HepG2 (cell line): Measurements from ENCODE around the gene CFAP99. TPM values are rescaled to one million over a fixed set of nuclear protein-coding genes. Genes with fewer than 3 reads are reported as not detected.

Experiments
- ATAC-seq: fragments of 200-7000 bp; cut with Tn5 transposase; 3 replicates; pipeline ENCODE4 v1.9.1; 2020; ENCODE audit warnings: mild to moderate bottlenecking, moderate library complexity
- BruUV-seq: library from RNA; stranded (reverse); fragments of 400-500 nt; replicated peaks from 2 replicates; lab custom pipeline; 2021; lab: Mats Ljungman, UMichigan
- CTCF ChIA-PET: fragments of 300-600 bp; formaldehyde crosslinking; extraction: SDS; loops from one replicate; lab custom pipeline; 2021; ENCODE audit warnings: low total read pairs, inconsistent platforms, low intra/inter-chr PET ratio; lab: Yijun Ruan, JAX
- POLR2A ChIA-PET: fragments of 350-600 bp; sonication (Branson Sonifier 250); formaldehyde crosslinking; loops from one replicate; lab custom pipeline; 2020; ENCODE audit warnings: antibody characterized with exemption, inconsistent platforms; lab: Yijun Ruan, JAX
- DNase-seq: peaks from one replicate; pipeline ENCODE4 v3.0.0-alpha.2; 2015; ENCODE audit warnings: low spot score
- FAIRE-seq: peaks from 3 replicates; lab custom pipeline; 2011; peaks lifted over from hg19 to GRCh38; lab: Jason Lieb, UNC
- H2AFZ ChIP-seq: one replicate; pipeline ENCODE4 v1.6.1; 2011; ENCODE audit warnings: low read length, inconsistent platforms
- H3K27ac ChIP-seq: fragments of 300-600 bp; 3 replicates; pipeline ENCODE4 v1.8.0; 2011; ENCODE audit warnings: mixed run types, mild to moderate bottlenecking, mixed read lengths, low read length, inconsistent platforms; ENCODE audit not compliant: insufficient read depth; ENCODE audit errors: extremely low read length
- H3K27me3 ChIP-seq, 2 experiments: fragments of 200-600 bp in 1 of 2; 2 replicates in 1 of 2; 3 replicates in 1 of 2; pipeline versions ENCODE4 v1.6.0 to v1.8.0; 2011; ENCODE audit warnings: low read length in 2 of 2, mild to moderate bottlenecking in 2 of 2, moderate library complexity in 2 of 2, inconsistent platforms in 1 of 2; ENCODE audit not compliant: insufficient read depth in 2 of 2, control insufficient read depth in 1 of 2
- H3K36me3 ChIP-seq, 2 experiments: fragments of 200-600 bp in 1 of 2; replicated peaks in 1 of 2; 2 replicates in 1 of 2; 3 replicates in 1 of 2; pipeline versions ENCODE4 v1.5.1 to v1.8.0; 2011; ENCODE audit warnings: low read length in 2 of 2, inconsistent platforms in 1 of 2; ENCODE audit not compliant: insufficient read depth in 2 of 2, control insufficient read depth in 1 of 2
- H3K4me1 ChIP-seq: 2 replicates; pipeline ENCODE4 v1.5.1; 2012; ENCODE audit warnings: low read length, inconsistent platforms; ENCODE audit not compliant: insufficient read depth
- H3K4me2 ChIP-seq: 2 replicates; pipeline ENCODE4 v1.6.0; 2011; ENCODE audit warnings: low read depth, low read length, inconsistent platforms
- H3K4me3 ChIP-seq, 3 experiments: fragments of 200-600 bp in 1 of 3; sonication (generic), shearing (Covaris generic) in 1 of 3; replicated peaks in 1 of 3; 2 replicates each; pipeline ENCODE4 v1.5.1; 2011 to 2016; ENCODE audit warnings: low read length in 3 of 3, inconsistent platforms in 2 of 3, low read depth in 2 of 3, mild to moderate bottlenecking in 2 of 3, control low read depth in 1 of 3, mixed read lengths in 1 of 3; ENCODE audit not compliant: insufficient read depth in 1 of 3
- H3K79me2 ChIP-seq: one replicate; pipeline ENCODE4 v1.6.1; 2011; ENCODE audit warnings: low read length, inconsistent platforms; ENCODE audit not compliant: insufficient read depth
- H3K9ac ChIP-seq: 2 replicates; pipeline ENCODE4 v1.6.0; 2011; ENCODE audit warnings: mild to moderate bottlenecking, low read depth, low read length, inconsistent platforms; ENCODE audit not compliant: insufficient read depth
- H3K9me3 ChIP-seq: 2 replicates; pipeline ENCODE4 v1.5.1; 2012; ENCODE audit warnings: mild to moderate bottlenecking, low read length
- H4K20me1 ChIP-seq: 2 replicates; pipeline ENCODE4 v1.6.0; 2011; ENCODE audit warnings: inconsistent platforms, mild to moderate bottlenecking, low read length, moderate library complexity; ENCODE audit not compliant: insufficient read depth
- CCAR2 ChIP-seq: fragments of 200-400 bp; formaldehyde crosslinking; optimal IDR thresholded peaks from 2 replicates; pipeline ENCODE3; 2018; ENCODE audit warnings: low read depth, mild to moderate bottlenecking, low read length, moderate library complexity
- ETV5 ChIP-seq: IDR thresholded peaks from 2 replicates; pipeline ENCODE4 v1.6.1; 2018; ENCODE audit warnings: missing biosample characterization, missing genetic modification reagents, inconsistent platforms, borderline replicate concordance
- HIVEP1 ChIP-seq: sonication (generic); formaldehyde crosslinking; IDR thresholded peaks from 2 replicates; pipeline ENCODE4 v1.4.0; 2020; ENCODE audit warnings: mild to moderate bottlenecking, missing genetic modification reagents
- HOXA9 ChIP-seq: sonication (generic); formaldehyde crosslinking; IDR thresholded peaks from 2 replicates; pipeline ENCODE4 v1.8.1; 2022; ENCODE audit warnings: missing genetic modification reagents, mild to moderate bottlenecking, moderate library complexity, borderline replicate concordance
- MAZ ChIP-seq, 2 experiments: sonication (generic) in 1 of 2; formaldehyde crosslinking in 1 of 2; IDR thresholded peaks; 2 replicates each; pipeline versions ENCODE4 v1.5.0 to v1.6.1; 2012 to 2020; ENCODE audit warnings: low read depth in 2 of 2, mild to moderate bottlenecking in 2 of 2, borderline replicate concordance in 1 of 2, improper control_type of control experiment in 1 of 2, low read length in 1 of 2, missing genetic modification reagents in 1 of 2, moderate library complexity in 1 of 2
- MXI1 ChIP-seq: IDR thresholded peaks from 3 replicates; pipeline ENCODE4 v1.6.1; 2012; ENCODE audit warnings: low read depth, low read length, inconsistent platforms, borderline replicate concordance
- POLR2AphosphoS5 ChIP-seq: IDR thresholded peaks from 2 replicates; pipeline ENCODE4 v1.6.1; 2012; ENCODE audit warnings: low read depth, low read length
- REXO4 ChIP-seq: sonication (generic); formaldehyde crosslinking; IDR thresholded peaks from 2 replicates; pipeline ENCODE4 v1.8.0; 2022; ENCODE audit warnings: missing genetic modification reagents, mild to moderate bottlenecking, borderline replicate concordance
- RFX5 ChIP-seq: IDR thresholded peaks from 2 replicates; pipeline ENCODE4 v1.6.1; 2011; ENCODE audit warnings: low read depth, low read length, improper control_type of control experiment
- TARDBP ChIP-seq: sonication (generic); formaldehyde crosslinking; IDR thresholded peaks from 2 replicates; pipeline ENCODE4 v1.8.0; 2022; ENCODE audit warnings: mild to moderate bottlenecking, missing genetic modification reagents
- ZNF660 ChIP-seq: sonication (generic); formaldehyde crosslinking; IDR thresholded peaks from 2 replicates; pipeline ENCODE4 v1.5.1; 2020; ENCODE audit warnings: mild to moderate bottlenecking, low read depth, missing genetic modification reagents, borderline replicate concordance
- ZNF788 ChIP-seq: sonication (generic); formaldehyde crosslinking; IDR thresholded peaks from 2 replicates; pipeline ENCODE4 v1.5.0; 2020; ENCODE audit warnings: mild to moderate bottlenecking, missing genetic modification reagents, borderline replicate concordance
- WGBS: methylation state at CpG from one replicate; pipeline ENCODE4 v1.1.6; 2017; ENCODE audit warnings: low lambda C conversion rate; 5-methylcytosine and 5-hydroxymethylcytosine counted together
- in situ Hi-C: cut with HindIII; loops from 2 replicates; pipeline ENCODE4 v1.10.0; 2017; ENCODE audit warnings: low pct_unique_long_range_greater_than_20kb; ENCODE audit not compliant: extremely low pct_ligation_motif_present
- intact Hi-C: fragments of 100-400 bp; cut with micrococcal nuclease; formaldehyde crosslinking; loops from one replicate; pipeline ENCODE4 v1.10.0; 2022; ENCODE audit not compliant: unreplicated experiment
- polyA plus RNA-seq, 8 experiments: library from polyadenylated mRNA; depleted of rRNA in 3 of 8; stranded (reverse) in 7 of 8; unstranded in 1 of 8; fragments of >200 nt; fragmentation: Illumina TruSeq in 4 of 8; extraction: Trizol in 4 of 8; gene quantifications; 2 replicates each; pipeline versions ENCODE4 v1.2.1 to v1.2.3, GENCODE V29; 2011 to 2016; ENCODE audit warnings: low read depth in 4 of 8, missing spikeins in 1 of 8, mixed read lengths in 1 of 8; ENCODE audit not compliant: insufficient read depth in 1 of 8
- total RNA-seq, 5 experiments: library from RNA; depleted of rRNA; stranded (reverse); fragments of >200 nt; fragmentation: Illumina TruSeq; extraction: Trizol; gene quantifications; 2 replicates each; pipeline ENCODE4 v1.2.3, GENCODE V29; 2016; ENCODE audit warnings: low read depth in 1 of 5
- TF ChIP-seq, protein P1 (sequence below): sonication (generic); formaldehyde crosslinking; IDR thresholded peaks from 2 replicates; pipeline ENCODE4 v1.8.0; 2023; ENCODE audit warnings: mild to moderate bottlenecking, missing genetic modification reagents
- TF ChIP-seq, protein P2 (sequence below): IDR thresholded peaks from 2 replicates; pipeline ENCODE4 v1.6.1; 2016
- TF ChIP-seq, protein P3 (sequence below): sonication (generic); formaldehyde crosslinking; IDR thresholded peaks from 2 replicates; pipeline ENCODE4 v1.4.0; 2020; ENCODE audit warnings: mild to moderate bottlenecking, missing genetic modification reagents

CFAP99 gene
- total and polyA plus RNA-seq, 2 of the 13 experiments (the other 11 are each of a cell fraction or from before 2014, with no cell fraction given), result not detected

GRCh38 chr4:2510351-2511259 lies 91.8 kb downstream of the CFAP99 start:
- TF ChIP-seq ETV5 (CRISPR knock-in tag) (no peak), RFX5 (no peak), HIVEP1 (CRISPR knock-in tag) (no peak), POLR2AphosphoS5 (no peak), MXI1 (no peak), REXO4 (CRISPR knock-in tag) (no peak), MAZ (IDR thresholded peaks at IDR 0.05; ENCODE audit: borderline replicate concordance, low read depth, low read length) (no peak), MAZ (CRISPR knock-in tag; IDR thresholded peaks at IDR 0.05; ENCODE audit: low read depth) (no peak), ZNF788 (no peak), TARDBP (CRISPR knock-in tag) (no peak), ZNF660 (CRISPR knock-in tag) (no peak), HOXA9 (CRISPR knock-in tag) (no peak), CCAR2 (no peak)
- TF ChIP-seq, protein P1, sequence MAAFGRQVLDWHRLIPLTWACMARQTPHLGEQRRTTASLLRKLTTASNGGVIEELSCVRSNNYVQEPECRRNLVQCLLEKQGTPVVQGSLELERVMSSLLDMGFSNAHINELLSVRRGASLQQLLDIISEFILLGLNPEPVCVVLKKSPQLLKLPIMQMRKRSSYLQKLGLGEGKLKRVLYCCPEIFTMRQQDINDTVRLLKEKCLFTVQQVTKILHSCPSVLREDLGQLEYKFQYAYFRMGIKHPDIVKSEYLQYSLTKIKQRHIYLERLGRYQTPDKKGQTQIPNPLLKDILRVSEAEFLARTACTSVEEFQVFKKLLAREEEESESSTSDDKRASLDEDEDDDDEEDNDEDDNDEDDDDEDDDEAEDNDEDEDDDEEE (CRISPR knock-in tag), result no peak
- TF ChIP-seq, protein P2, sequence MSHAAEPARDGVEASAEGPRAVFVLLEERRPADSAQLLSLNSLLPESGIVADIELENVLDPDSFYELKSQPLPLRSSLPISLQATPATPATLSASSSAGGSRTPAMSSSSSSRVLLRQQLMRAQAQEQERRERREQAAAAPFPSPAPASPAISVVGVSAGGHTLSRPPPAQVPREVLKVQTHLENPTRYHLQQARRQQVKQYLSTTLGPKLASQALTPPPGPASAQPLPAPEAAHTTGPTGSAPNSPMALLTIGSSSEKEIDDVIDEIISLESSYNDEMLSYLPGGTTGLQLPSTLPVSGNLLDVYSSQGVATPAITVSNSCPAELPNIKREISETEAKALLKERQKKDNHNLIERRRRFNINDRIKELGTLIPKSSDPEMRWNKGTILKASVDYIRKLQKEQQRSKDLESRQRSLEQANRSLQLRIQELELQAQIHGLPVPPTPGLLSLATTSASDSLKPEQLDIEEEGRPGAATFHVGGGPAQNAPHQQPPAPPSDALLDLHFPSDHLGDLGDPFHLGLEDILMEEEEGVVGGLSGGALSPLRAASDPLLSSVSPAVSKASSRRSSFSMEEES (CRISPR knock-in tag), result no peak
- TF ChIP-seq, protein P3, sequence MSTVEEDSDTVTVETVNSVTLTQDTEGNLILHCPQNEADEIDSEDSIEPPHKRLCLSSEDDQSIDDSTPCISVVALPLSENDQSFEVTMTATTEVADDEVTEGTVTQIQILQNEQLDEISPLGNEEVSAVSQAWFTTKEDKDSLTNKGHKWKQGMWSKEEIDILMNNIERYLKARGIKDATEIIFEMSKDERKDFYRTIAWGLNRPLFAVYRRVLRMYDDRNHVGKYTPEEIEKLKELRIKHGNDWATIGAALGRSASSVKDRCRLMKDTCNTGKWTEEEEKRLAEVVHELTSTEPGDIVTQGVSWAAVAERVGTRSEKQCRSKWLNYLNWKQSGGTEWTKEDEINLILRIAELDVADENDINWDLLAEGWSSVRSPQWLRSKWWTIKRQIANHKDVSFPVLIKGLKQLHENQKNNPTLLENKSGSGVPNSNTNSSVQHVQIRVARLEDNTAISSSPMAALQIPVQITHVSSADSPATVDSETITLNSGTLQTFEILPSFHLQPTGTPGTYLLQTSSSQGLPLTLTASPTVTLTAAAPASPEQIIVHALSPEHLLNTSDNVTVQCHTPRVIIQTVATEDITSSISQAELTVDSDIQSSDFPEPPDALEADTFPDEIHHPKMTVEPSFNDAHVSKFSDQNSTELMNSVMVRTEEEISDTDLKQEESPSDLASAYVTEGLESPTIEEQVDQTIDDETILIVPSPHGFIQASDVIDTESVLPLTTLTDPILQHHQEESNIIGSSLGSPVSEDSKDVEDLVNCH (CRISPR knock-in tag), result no peak
- no peak overlapping the region for H3K4me3 ChIP-seq
- 95% methylated on average over 13 of the region's 13 CpGs for WGBS
- H3K36me3 ChIP-seq, result peaks cover 45 to 72% of the 10 kb centered on the region in 2 experiments
- H3K9me3 ChIP-seq, result no peaks in the 10 kb centered on the region
- H4K20me1 ChIP-seq, result peaks cover 4% of the 10 kb centered on the region; the same call in 1 of the 2 replicates
- intact Hi-C loops (no loop called here), in situ Hi-C loops (no loop called here)
- H3K9ac ChIP-seq, result no peak overlapping the region
- H3K79me2 ChIP-seq, result peaks cover 4% of the 10 kb centered on the region
- no peak for ATAC-seq
- ChIA-PET POLR2A (no interaction called here), CTCF (no interaction called here)
- H3K27me3 ChIP-seq, result no peaks in the 10 kb centered on the region
- no peak for DNase-seq
- no TSS peak for BruUV-seq
- H3K4me1 ChIP-seq, result no peaks in the 10 kb centered on the region
- H2AFZ ChIP-seq, result no peak overlapping the region
- no peak for FAIRE-seq
- no peak overlapping the region for H3K4me2 ChIP-seq
- H3K27ac ChIP-seq, result no peak overlapping the region
